T-helper 22 cell (primary cell): ENCODE results near the gene TAX1BP3.
A peak's percentile ranks its signal among the peaks of the same experiment; 100 is the strongest.
"Not testable (repeated sequence)": the region's sequence is repeated elsewhere in the genome, so short reads cannot be mapped to it uniquely, and the experiment has no call there.

Source experiments
- DNase-seq: peaks from one replicate; pipeline ENCODE4 v3.0.0-alpha.2; 2020; ENCODE audit warnings: low read depth

Gene TAX1BP3

GRCh38 chr17:3668279-3669084 lies at the start of gene TAX1BP3, which contains the start of gene EMC6:
Gene TAX1BP3, minus strand, starts transcription at chr17:3668578. Its CDS starts 52 bp downstream, at chr17:3668526.
Gene EMC6, plus strand, starts transcription at chr17:3668812. Its CDS starts 335 bp downstream, at chr17:3669147.
- peak; percentile 95 for DNase-seq

GRCh38 chr17:3715296-3715695 lies 46.9 kb upstream of the TAX1BP3 start:
- no peak for DNase-seq

DNA sequence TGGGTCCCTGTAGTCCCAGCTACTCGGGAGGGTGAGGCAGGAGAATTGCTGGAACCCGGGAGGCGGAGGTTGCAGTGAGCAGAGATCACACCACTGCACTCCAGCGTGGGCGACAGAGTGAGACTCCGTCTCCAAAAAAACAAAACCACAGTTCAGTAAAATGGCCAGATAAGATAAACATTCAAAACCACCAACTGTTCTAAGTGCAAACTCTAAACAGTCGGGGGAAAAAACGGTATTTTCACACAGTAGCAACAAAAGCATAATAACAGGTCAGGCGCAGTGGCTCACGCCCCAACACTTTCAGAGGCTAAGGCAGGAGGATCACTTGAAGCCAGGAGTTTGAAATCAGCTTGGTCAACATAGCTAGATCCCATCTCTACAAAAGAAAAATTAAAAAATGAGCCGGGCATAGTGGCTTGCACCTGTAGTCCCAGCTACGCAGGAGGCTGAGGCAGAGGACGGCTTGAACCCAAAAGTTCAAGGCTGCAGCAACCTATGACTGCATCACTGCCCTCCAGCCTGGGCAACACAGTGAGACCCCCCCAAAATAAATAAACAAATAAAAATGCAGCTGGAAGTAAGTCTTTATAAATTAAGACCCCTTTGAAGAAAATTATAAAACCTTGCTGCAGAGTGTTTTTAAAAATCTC lies 44.6 kb upstream of the TAX1BP3 start:
- no peak for DNase-seq

DNA sequence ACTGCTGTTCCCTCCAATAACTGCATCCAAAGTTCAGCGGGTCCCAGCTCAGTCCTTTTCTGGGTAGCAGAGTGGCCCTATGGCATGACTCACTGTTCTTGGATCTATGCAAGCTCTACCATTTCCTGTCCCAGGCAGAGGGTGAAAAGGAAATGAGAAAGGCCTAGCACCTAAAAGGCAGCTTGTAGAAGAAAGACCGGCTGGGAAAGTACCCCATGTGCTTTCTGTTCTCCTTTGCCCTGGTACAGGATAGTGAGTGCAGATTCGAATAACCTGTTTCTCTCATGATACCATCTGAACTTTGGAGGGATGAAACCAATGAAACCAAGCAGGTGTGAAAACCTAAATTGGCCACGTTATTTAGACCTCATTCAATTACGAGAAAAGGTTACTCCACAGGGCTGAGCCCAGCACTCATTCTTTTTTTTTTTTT lies 42.6 kb upstream of the TAX1BP3 start:
- peak; percentile 65 for DNase-seq

GRCh38 chr17:3708366-3708765 lies 40.0 kb upstream of the TAX1BP3 start:
- DNase-seq: no peak

DNA sequence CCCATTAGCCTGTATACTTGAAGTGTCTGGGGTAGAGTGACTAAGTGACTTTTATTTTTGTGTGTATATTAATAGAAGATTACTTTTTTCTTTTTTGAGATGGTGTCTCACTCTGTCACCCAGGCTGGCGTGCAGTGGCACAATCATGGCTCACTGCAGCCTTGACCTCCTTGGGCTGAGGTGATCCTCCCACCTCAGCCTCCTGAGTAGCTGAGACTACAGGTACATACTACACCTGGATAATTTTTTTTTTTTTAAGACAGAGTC lies 37.3 kb upstream of the TAX1BP3 start:
- not testable (repeated sequence) for DNase-seq

- no peak for DNase-seq
Measured at GRCh38 chr17:3704931-3705717, 36.7 kb upstream of the TAX1BP3 start.

DNA sequence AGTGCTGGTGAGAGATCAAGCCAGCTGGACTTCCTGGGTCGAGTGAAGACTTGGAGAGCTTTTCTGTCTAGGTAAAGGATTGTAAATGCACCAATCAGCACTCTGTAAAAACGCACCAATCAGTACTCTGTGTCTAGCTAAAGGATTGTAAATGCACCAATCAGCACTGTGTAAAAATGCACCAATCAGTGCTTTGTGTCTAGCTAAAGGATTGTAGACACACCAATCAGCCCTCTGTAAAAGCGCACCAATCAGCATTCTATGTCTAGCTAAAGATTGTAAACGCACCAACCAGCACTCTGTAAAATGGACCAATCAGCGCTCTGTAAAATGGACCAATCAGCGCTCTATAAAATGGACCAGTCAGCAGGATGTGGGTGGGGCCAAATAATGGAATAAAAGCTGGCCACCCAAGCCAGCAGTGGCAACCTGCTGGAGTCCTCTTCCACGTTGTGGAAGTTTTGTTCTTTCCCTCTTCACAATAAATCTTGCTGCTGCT lies 33.7 kb upstream of the TAX1BP3 start:
- not testable (repeated sequence) for DNase-seq

GRCh38 chr17:3699951-3700350 lies 31.6 kb upstream of the TAX1BP3 start:
- no peak for DNase-seq

DNA sequence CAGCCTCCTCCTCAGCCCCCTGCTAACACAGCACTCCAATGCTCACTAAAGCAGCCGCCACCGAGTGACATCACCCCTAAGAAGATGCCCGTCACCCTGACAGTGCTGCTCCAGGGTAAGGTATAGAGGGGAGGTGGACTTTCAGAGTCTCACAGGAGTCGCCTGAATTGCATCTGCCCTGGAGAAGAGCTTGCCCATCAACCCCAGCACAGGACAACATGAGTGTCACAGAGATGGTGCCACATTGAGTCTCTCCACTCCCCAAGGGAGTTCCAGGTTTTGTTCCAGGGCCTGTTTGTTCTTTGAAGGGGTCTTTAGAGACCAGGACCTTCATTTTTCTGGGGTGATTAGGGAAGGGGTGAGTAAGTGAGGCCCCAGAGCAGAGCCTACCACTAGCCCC lies 29.8 kb upstream of the TAX1BP3 start:
- DNase-seq: no peak

DNA sequence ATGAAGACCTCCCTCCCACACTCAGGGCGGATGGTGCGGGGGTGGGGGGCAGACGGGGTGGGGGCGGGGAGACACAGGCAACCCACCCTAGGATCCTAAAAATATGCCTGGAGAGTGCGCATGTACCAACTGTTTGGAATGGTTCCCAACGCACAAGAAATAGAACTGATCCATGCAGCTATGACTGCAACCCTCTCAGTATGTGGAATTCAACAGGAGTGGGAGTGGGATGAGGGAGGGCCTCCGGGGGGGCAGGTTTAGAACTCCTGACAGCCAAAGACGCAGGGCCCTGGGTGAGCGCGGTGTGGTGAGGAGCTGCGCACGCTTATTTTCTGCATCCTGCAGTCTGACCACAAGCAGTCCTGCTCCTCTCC lies 28.7 kb upstream of the TAX1BP3 start:
- no peak for DNase-seq

- DNase-seq: no peak
Measured at GRCh38 chr17:3695723-3696411, 27.5 kb upstream of the TAX1BP3 start, which contains the start of gene P2RX5. Gene P2RX5, minus strand, starts transcription at chr17:3696155. Its CDS starts 150 bp downstream, at chr17:3696005.

- DNase-seq: no peak
Measured at GRCh38 chr17:3695129-3695722, 26.8 kb upstream of the TAX1BP3 start.

- DNase-seq: no peak
Measured at GRCh38 chr17:3693829-3694231, 25.5 kb upstream of the TAX1BP3 start.

GRCh38 chr17:3693141-3693540 lies 24.8 kb upstream of the TAX1BP3 start:
- DNase-seq: no peak

GRCh38 chr17:3692346-3692745 lies 24.0 kb upstream of the TAX1BP3 start:
- DNase-seq: no peak

GRCh38 chr17:3691617-3692067 lies 23.3 kb upstream of the TAX1BP3 start:
- no peak for DNase-seq

GRCh38 chr17:3690094-3690715 lies 21.8 kb upstream of the TAX1BP3 start:
- DNase-seq: no peak

DNA sequence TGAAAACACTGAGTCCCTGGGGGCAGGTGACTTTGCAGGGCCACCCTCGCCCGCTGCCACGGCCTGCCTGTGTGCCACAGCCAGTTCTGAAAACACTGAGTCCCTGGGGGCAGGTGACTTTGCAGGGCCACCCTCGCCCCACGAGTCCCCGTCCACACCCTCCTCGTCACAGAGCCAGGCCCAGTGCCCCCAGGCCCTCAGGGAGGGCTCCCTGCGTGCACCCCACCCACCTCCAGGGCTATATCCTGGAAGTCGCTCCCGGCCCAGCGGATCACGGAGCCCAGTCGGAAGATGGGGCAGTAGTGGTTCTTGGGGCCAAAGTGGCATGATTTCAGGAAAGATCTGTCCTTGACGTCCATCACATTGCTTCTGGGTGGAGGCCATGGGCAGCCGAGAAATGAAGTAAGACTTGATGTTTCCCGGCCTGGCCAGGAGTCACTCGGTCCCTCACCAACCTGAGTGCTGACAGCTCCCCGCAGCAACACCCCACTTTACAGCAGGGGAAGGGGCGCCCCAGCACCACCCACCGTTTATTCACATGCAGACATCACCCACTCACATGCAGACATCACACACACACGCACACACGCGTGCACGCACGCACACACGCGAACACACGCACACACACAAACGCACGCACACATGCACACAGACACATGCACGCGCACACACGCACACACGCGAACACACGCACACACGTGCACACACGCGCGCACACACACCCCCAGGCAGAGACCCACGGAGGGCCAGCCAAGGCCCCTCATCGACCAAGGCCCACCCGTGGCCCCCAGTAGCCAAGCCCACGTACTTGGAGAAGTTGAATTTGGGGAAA lies 21.1 kb upstream of the TAX1BP3 start:
- no peak for DNase-seq

DNA sequence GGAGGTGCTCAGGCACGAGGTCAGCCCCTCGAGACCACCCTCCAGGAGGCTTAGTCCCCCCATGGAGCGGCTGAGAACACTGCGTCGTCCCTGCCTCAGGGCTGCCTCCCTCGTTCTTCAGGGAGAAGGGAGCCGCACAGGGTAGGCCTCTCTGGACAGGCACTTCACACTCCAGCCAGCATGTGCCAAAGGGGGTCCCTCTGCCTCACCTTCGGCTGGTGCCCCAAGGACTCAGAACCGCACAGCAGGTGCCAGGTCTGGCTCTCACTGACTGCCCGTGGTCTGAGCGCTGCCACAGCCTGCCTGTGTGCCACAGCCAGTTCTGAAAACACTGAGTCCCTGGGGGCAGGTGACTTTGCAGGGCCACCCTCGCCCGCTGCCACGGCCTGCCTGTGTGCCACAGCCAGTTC lies 20.5 kb upstream of the TAX1BP3 start:
- no peak for DNase-seq
